ENCODE measurements around the gene BRD7.

BRD7 gene

GRCh38 chr16:50326264-50326663 is 42.5 kb downstream of the BRD7 start:
- in situ Hi-C loops (cut with HindIII; ENCODE audit: low sequenced_read_pairs): no loop called here

- in situ Hi-C loops (cut with HindIII; ENCODE audit: low sequenced_read_pairs): no loop called here
These were observed 44.4 kb downstream of the BRD7 start for GRCh38 chr16:50324345-50324744.

GRCh38 chr16:50323335-50324011 is 45.3 kb downstream of the BRD7 start:
- in situ Hi-C loops (cut with HindIII; ENCODE audit: low sequenced_read_pairs): no loop called here

GRCh38 chr16:50322333-50322732 is 46.5 kb downstream of the BRD7 start:
- in situ Hi-C loops (cut with HindIII; ENCODE audit: low sequenced_read_pairs): no loop called here

- in situ Hi-C loops (cut with HindIII; ENCODE audit: low sequenced_read_pairs): no loop called here
These were observed 48.5 kb downstream of the BRD7 start for GRCh38 chr16:50320310-50320709.

- in situ Hi-C loops (cut with HindIII; ENCODE audit: low sequenced_read_pairs): no loop called here
These were observed 49.8 kb downstream of the BRD7 start for GRCh38 chr16:50318796-50319578.

GRCh38 chr16:50316848-50317630 is 51.7 kb downstream of the BRD7 start:
- in situ Hi-C loops (cut with HindIII; ENCODE audit: low sequenced_read_pairs): no loop called here

- in situ Hi-C loops (cut with HindIII; ENCODE audit: low sequenced_read_pairs): no loop called here
These were observed 52.5 kb downstream of the BRD7 start for GRCh38 chr16:50316102-50316847.

GRCh38 chr16:50315346-50315997 is 53.3 kb downstream of the BRD7 start:
- in situ Hi-C loops (cut with HindIII; ENCODE audit: low sequenced_read_pairs): no loop called here

- in situ Hi-C loops (cut with HindIII; ENCODE audit: low sequenced_read_pairs): no loop called here
These were observed 54.1 kb downstream of the BRD7 start for GRCh38 chr16:50314665-50315064.

GRCh38 chr16:50313596-50314478 is 55.0 kb downstream of the BRD7 start:
- in situ Hi-C loops (cut with HindIII; ENCODE audit: low sequenced_read_pairs): no loop called here

GRCh38 chr16:50311891-50312501 is 56.8 kb downstream of the BRD7 start:
- in situ Hi-C loops (cut with HindIII; ENCODE audit: low sequenced_read_pairs): no loop called here

GRCh38 chr16:50311134-50311528 is 57.7 kb downstream of the BRD7 start:
- in situ Hi-C loops (cut with HindIII; ENCODE audit: low sequenced_read_pairs): no loop called here

- in situ Hi-C loops (cut with HindIII; ENCODE audit: low sequenced_read_pairs): no loop called here
These were observed 58.3 kb downstream of the BRD7 start for GRCh38 chr16:50310308-50311133.

- in situ Hi-C loops (cut with HindIII; ENCODE audit: low sequenced_read_pairs): no loop called here
These were observed 59.1 kb downstream of the BRD7 start for GRCh38 chr16:50309527-50310307.

GRCh38 chr16:50309156-50309526 is 59.6 kb downstream of the BRD7 start:
- in situ Hi-C loops (cut with HindIII; ENCODE audit: low sequenced_read_pairs): no loop called here

- in situ Hi-C loops (cut with HindIII; ENCODE audit: low sequenced_read_pairs): no loop called here
These were observed 60.4 kb downstream of the BRD7 start for GRCh38 chr16:50308237-50308965.
